WTC11 (cell line): ENCODE results near the gene GAS6. TPM values are rescaled to one million over a fixed set of nuclear protein-coding genes. Genes with fewer than 3 reads are reported as not detected.

Experiments used
- ATAC-seq: fragments of 200-7000 bp; cut with Tn5 transposase; 2 replicates; pipeline ENCODE4 v1.10.0; 2021; ENCODE audit warnings: mild to moderate bottlenecking, moderate library complexity
- CTCF ChIA-PET: fragments of 300-600 bp; sonication (Branson Sonifier 250); formaldehyde crosslinking; loops from one replicate; lab custom pipeline; 2021; ENCODE audit warnings: antibody characterized with exemption; lab: Charles Lee
- POLR2A ChIA-PET: fragments of 350-600 bp; sonication (Branson Sonifier 250); formaldehyde crosslinking; loops from one replicate; lab custom pipeline; 2021; ENCODE audit warnings: antibody characterized with exemption; lab: Charles Lee
- DNase-seq: peaks from one replicate; pipeline ENCODE4 v3.0.0; 2021; ENCODE audit warnings: low spot score
- H3K27ac Mint-ChIP-seq: 2 replicates; pipeline ENCODE4 v1.8.0; 2021; ENCODE audit warnings: mixed read lengths
- H3K27me3 Mint-ChIP-seq: 2 replicates; pipeline ENCODE4 v1.8.0; 2021; ENCODE audit warnings: low read depth, mild to moderate bottlenecking, moderate library complexity, mixed read lengths
- H3K36me3 Mint-ChIP-seq: 2 replicates; pipeline ENCODE4 v1.8.0; 2021; ENCODE audit warnings: mixed read lengths
- H3K4me1 Mint-ChIP-seq: 2 replicates; pipeline ENCODE4 v1.8.0; 2022; ENCODE audit warnings: mixed read lengths
- H3K4me3 Mint-ChIP-seq: 2 replicates; pipeline ENCODE4 v1.8.0; 2021; ENCODE audit warnings: mild to moderate bottlenecking, moderate library complexity, mixed read lengths
- H3K9me3 Mint-ChIP-seq: 2 replicates; pipeline ENCODE4 v1.8.0; 2021; ENCODE audit warnings: mixed read lengths
- AR ChIP-seq: fragments of 250-450 bp; sonication (Bioruptor Pico); IDR thresholded peaks from 2 replicates; pipeline ENCODE4 v1.9.0; 2021; ENCODE audit warnings: mild to moderate bottlenecking
- ATF1 ChIP-seq: sonication (generic); formaldehyde crosslinking; IDR thresholded peaks from 2 replicates; pipeline ENCODE4 v1.8.1; 2023; ENCODE audit warnings: mild to moderate bottlenecking, moderate library complexity, missing genetic modification reagents
- ATF2 ChIP-seq: sonication (generic); formaldehyde crosslinking; IDR thresholded peaks from 2 replicates; pipeline ENCODE4 v1.8.1; 2022; ENCODE audit warnings: low read depth, missing genetic modification reagents, borderline replicate concordance
- ELF4 ChIP-seq: sonication (generic); formaldehyde crosslinking; IDR thresholded peaks from 2 replicates; pipeline ENCODE4 v1.8.1; 2022; ENCODE audit warnings: low read depth, mild to moderate bottlenecking, moderate library complexity, missing genetic modification reagents
- FOXP4 ChIP-seq: sonication (generic); formaldehyde crosslinking; IDR thresholded peaks from 2 replicates; pipeline ENCODE4 v1.8.0; 2022; ENCODE audit warnings: mild to moderate bottlenecking, missing genetic modification reagents
- IRF1 ChIP-seq: sonication (generic); formaldehyde crosslinking; IDR thresholded peaks from 2 replicates; pipeline ENCODE4 v1.8.0; 2023; ENCODE audit warnings: missing genetic modification reagents
- IRF2 ChIP-seq: sonication (generic); formaldehyde crosslinking; IDR thresholded peaks from 2 replicates; pipeline ENCODE4 v1.8.0; 2022; ENCODE audit warnings: low read depth, missing genetic modification reagents, borderline replicate concordance
- NFE2L1 ChIP-seq: sonication (generic); formaldehyde crosslinking; IDR thresholded peaks from 2 replicates; pipeline ENCODE4 v1.8.1; 2023; ENCODE audit warnings: missing genetic modification reagents
- NR1H2 ChIP-seq: sonication (generic); formaldehyde crosslinking; IDR thresholded peaks from 2 replicates; pipeline ENCODE4 v1.9.0; 2021; ENCODE audit warnings: mild to moderate bottlenecking, moderate library complexity, missing genetic modification reagents
- SMAD4 ChIP-seq: sonication (generic); formaldehyde crosslinking; IDR thresholded peaks from 2 replicates; pipeline ENCODE4 v1.8.0; 2022; ENCODE audit warnings: mild to moderate bottlenecking, missing genetic modification reagents
- ZNF512 ChIP-seq: sonication (generic); formaldehyde crosslinking; IDR thresholded peaks from 2 replicates; pipeline ENCODE4 v1.8.1; 2022; ENCODE audit warnings: missing genetic modification reagents, borderline replicate concordance
- total RNA-seq: library from RNA; stranded (reverse); gene quantifications from 3 replicates; pipeline ENCODE4 v1.2.3, GENCODE V29; 2021
- TF ChIP-seq, protein P1 (sequence below): fragments of 200-600 bp; IDR thresholded peaks from 2 replicates; pipeline ENCODE4 v1.8.0; 2022; ENCODE audit warnings: antibody characterized with exemption
- TF ChIP-seq, protein P2 (sequence below): fragments of 250-450 bp; sonication (Bioruptor Pico); IDR thresholded peaks from 2 replicates; pipeline ENCODE4 v1.9.0; 2021; ENCODE audit warnings: mild to moderate bottlenecking, borderline replicate concordance
- TF ChIP-seq, protein P3 (sequence below): fragments of 250-450 bp; sonication (Bioruptor Pico); IDR thresholded peaks from 2 replicates; pipeline ENCODE4 v1.9.0; 2021; ENCODE audit warnings: moderate library complexity, mild to moderate bottlenecking, inconsistent platforms, borderline replicate concordance
- TF ChIP-seq, protein P4 (sequence below): sonication (generic); formaldehyde crosslinking; IDR thresholded peaks from 2 replicates; pipeline ENCODE4 v1.8.1; 2022; ENCODE audit warnings: mild to moderate bottlenecking, missing genetic modification reagents, moderate library complexity, borderline replicate concordance

The GAS6 gene
- total RNA-seq, 1 experiment from 2014 or later = 29.4 TPM

- ChIA-PET POLR2A (no interaction called here), CTCF (no interaction called here)
- ATAC-seq (no peak), DNase-seq (peak; percentile 7)
- Mint-ChIP-seq H3K36me3 (peaks cover 9% of the 10 kb centered on the region), H3K9me3 (peaks cover 15% of the 10 kb centered on the region), H3K27ac (no peak overlapping the region), H3K4me3 (no peak overlapping the region), H3K27me3 (no peaks in the 10 kb centered on the region; the same call in 1 of the 2 replicates), H3K4me1 (no peaks in the 10 kb centered on the region)
- TF ChIP-seq, protein P1, sequence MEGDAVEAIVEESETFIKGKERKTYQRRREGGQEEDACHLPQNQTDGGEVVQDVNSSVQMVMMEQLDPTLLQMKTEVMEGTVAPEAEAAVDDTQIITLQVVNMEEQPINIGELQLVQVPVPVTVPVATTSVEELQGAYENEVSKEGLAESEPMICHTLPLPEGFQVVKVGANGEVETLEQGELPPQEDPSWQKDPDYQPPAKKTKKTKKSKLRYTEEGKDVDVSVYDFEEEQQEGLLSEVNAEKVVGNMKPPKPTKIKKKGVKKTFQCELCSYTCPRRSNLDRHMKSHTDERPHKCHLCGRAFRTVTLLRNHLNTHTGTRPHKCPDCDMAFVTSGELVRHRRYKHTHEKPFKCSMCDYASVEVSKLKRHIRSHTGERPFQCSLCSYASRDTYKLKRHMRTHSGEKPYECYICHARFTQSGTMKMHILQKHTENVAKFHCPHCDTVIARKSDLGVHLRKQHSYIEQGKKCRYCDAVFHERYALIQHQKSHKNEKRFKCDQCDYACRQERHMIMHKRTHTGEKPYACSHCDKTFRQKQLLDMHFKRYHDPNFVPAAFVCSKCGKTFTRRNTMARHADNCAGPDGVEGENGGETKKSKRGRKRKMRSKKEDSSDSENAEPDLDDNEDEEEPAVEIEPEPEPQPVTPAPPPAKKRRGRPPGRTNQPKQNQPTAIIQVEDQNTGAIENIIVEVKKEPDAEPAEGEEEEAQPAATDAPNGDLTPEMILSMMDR = no peak
- TF ChIP-seq SMAD4 (CRISPR knock-in tag) (no peak), ZNF512 (CRISPR knock-in tag) (no peak)
- TF ChIP-seq, protein P2, sequence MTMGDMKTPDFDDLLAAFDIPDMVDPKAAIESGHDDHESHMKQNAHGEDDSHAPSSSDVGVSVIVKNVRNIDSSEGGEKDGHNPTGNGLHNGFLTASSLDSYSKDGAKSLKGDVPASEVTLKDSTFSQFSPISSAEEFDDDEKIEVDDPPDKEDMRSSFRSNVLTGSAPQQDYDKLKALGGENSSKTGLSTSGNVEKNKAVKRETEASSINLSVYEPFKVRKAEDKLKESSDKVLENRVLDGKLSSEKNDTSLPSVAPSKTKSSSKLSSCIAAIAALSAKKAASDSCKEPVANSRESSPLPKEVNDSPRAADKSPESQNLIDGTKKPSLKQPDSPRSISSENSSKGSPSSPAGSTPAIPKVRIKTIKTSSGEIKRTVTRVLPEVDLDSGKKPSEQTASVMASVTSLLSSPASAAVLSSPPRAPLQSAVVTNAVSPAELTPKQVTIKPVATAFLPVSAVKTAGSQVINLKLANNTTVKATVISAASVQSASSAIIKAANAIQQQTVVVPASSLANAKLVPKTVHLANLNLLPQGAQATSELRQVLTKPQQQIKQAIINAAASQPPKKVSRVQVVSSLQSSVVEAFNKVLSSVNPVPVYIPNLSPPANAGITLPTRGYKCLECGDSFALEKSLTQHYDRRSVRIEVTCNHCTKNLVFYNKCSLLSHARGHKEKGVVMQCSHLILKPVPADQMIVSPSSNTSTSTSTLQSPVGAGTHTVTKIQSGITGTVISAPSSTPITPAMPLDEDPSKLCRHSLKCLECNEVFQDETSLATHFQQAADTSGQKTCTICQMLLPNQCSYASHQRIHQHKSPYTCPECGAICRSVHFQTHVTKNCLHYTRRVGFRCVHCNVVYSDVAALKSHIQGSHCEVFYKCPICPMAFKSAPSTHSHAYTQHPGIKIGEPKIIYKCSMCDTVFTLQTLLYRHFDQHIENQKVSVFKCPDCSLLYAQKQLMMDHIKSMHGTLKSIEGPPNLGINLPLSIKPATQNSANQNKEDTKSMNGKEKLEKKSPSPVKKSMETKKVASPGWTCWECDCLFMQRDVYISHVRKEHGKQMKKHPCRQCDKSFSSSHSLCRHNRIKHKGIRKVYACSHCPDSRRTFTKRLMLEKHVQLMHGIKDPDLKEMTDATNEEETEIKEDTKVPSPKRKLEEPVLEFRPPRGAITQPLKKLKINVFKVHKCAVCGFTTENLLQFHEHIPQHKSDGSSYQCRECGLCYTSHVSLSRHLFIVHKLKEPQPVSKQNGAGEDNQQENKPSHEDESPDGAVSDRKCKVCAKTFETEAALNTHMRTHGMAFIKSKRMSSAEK = no peak
These were observed 57.4 kb downstream of the GAS6 start for GRCh38 chr13:113806526-113806925.

DNA sequence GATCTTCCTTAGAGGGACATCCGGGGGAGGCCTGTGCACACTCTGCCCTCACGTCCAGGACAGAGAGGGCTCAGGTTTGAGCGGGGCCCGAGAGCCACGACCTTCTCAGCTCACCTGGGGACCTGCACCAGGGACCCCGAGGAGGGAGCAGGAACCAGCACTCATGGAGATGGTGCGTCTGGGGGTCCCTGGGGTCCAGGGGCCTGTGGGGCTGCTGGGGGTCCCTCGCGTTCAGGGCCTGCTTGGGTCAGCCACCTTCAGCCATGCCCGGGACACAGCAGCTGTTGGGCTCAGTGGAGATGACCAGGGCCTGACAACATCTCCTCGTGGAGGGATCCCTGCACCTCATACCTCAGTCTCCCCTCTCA, 57.8 kb downstream of the GAS6 start:
- CTCF ChIA-PET = no interaction called here
- Mint-ChIP-seq H3K4me1 (no peaks in the 10 kb centered on the region), H3K36me3 (peaks cover 9% of the 10 kb centered on the region), H3K4me3 (no peak overlapping the region)
- ATAC-seq = no peak
- TF ChIP-seq IRF2 (CRISPR knock-in tag) (no peak), ATF1 (CRISPR knock-in tag) (no peak), ELF4 (CRISPR knock-in tag) (no peak), AR (CRISPR knock-in tag) (no peak), NFE2L1 (CRISPR knock-in tag) (no peak), FOXP4 (CRISPR knock-in tag) (no peak), IRF1 (CRISPR knock-in tag) (no peak), ATF2 (CRISPR knock-in tag) (no peak), NR1H2 (CRISPR knock-in tag) (no peak)
- TF ChIP-seq, protein P3, sequence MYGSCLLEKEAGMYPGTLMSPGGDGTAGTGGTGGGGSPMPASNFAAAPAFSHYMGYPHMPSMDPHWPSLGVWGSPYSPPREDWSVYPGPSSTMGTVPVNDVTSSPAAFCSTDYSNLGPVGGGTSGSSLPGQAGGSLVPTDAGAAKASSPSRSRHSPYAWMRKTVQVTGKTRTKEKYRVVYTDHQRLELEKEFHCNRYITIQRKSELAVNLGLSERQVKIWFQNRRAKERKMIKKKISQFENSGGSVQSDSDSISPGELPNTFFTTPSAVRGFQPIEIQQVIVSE (CRISPR knock-in tag) = no peak
- TF ChIP-seq, protein P4, sequence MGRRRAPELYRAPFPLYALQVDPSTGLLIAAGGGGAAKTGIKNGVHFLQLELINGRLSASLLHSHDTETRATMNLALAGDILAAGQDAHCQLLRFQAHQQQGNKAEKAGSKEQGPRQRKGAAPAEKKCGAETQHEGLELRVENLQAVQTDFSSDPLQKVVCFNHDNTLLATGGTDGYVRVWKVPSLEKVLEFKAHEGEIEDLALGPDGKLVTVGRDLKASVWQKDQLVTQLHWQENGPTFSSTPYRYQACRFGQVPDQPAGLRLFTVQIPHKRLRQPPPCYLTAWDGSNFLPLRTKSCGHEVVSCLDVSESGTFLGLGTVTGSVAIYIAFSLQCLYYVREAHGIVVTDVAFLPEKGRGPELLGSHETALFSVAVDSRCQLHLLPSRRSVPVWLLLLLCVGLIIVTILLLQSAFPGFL = no peak
- TF ChIP-seq, all 79 proteins: peak for 0
- peaks cover 15% of the 10 kb centered on the region for H3K9me3 Mint-ChIP-seq
- H3K27ac Mint-ChIP-seq = no peak overlapping the region
- no peaks in the 10 kb centered on the region; the same call in 1 of the 2 replicates for H3K27me3 Mint-ChIP-seq
- no peak for DNase-seq
- POLR2A ChIA-PET = no interaction called here
